Suppressor macrophage treated with lipopolysaccharide for 4 hours (primary cell): ENCODE measurements around the gene NRXN3.

Experiments
- DNase-seq: peaks from one replicate; pipeline ENCODE4 v3.0.0-alpha.2; 2020

Gene NRXN3

GRCh38 chr14:79820866-79821535 lies 1650.8 kb downstream of the NRXN3 start:
- DNase-seq, result no peak

GRCh38 chr14:79822034-79822433 lies 1651.9 kb downstream of the NRXN3 start:
- DNase-seq, result no peak

- no peak for DNase-seq
These were observed 1654.9 kb downstream of the NRXN3 start for GRCh38 chr14:79825046-79825521.

GRCh38 chr14:79826362-79826761 lies 1656.2 kb downstream of the NRXN3 start:
- DNase-seq, result no peak

GRCh38 chr14:79829405-79830166 lies 1659.4 kb downstream of the NRXN3 start:
- DNase-seq, result no peak

- no peak for DNase-seq
These were observed 1661.2 kb downstream of the NRXN3 start for GRCh38 chr14:79831195-79831892.

GRCh38 chr14:79833781-79834180 lies 1663.6 kb downstream of the NRXN3 start:
- no peak for DNase-seq

GRCh38 chr14:79834868-79835267 lies 1664.7 kb downstream of the NRXN3 start:
- no peak for DNase-seq

GRCh38 chr14:79836577-79836976 lies 1666.4 kb downstream of the NRXN3 start:
- DNase-seq, result no peak

- DNase-seq, result no peak
These were observed 1667.5 kb downstream of the NRXN3 start for GRCh38 chr14:79837699-79838098.

GRCh38 chr14:79840103-79840502 lies 1669.9 kb downstream of the NRXN3 start:
- no peak for DNase-seq

- no peak for DNase-seq
These were observed 1670.7 kb downstream of the NRXN3 start for GRCh38 chr14:79840831-79841230.

- no peak for DNase-seq
These were observed 1671.3 kb downstream of the NRXN3 start for GRCh38 chr14:79841433-79841832.

- DNase-seq, result peak; percentile 0
These were observed 1672.1 kb downstream of the NRXN3 start for GRCh38 chr14:79842270-79842669.

GRCh38 chr14:79852950-79853744 lies 1683.0 kb downstream of the NRXN3 start:
- no peak for DNase-seq

GRCh38 chr14:79855789-79856188 lies 1685.6 kb downstream of the NRXN3 start:
- no peak for DNase-seq

- DNase-seq, result no peak
These were observed 1686.2 kb downstream of the NRXN3 start for GRCh38 chr14:79856381-79856780.

- no peak for DNase-seq
These were observed 1690.9 kb downstream of the NRXN3 start for GRCh38 chr14:79861111-79861510.

GRCh38 chr14:79862045-79862444 lies 1691.9 kb downstream of the NRXN3 start:
- DNase-seq, result no peak

- no peak for DNase-seq
These were observed 1701.0 kb downstream of the NRXN3 start for GRCh38 chr14:79871136-79871535.

- no peak for DNase-seq
These were observed 1708.1 kb downstream of the NRXN3 start for GRCh38 chr14:79878229-79878628.

- no peak for DNase-seq
These were observed 1708.6 kb downstream of the NRXN3 start for GRCh38 chr14:79878785-79879184.

- no peak for DNase-seq
These were observed 1711.1 kb downstream of the NRXN3 start for GRCh38 chr14:79881299-79881698.
